ENCODE measurements around the gene APOD. TPM values are rescaled to one million over a fixed set of nuclear protein-coding genes. Genes with fewer than 3 reads are reported as not detected.

APOD gene
- total RNA-seq, 1 experiment from 2014 or later: not detected

DNA sequence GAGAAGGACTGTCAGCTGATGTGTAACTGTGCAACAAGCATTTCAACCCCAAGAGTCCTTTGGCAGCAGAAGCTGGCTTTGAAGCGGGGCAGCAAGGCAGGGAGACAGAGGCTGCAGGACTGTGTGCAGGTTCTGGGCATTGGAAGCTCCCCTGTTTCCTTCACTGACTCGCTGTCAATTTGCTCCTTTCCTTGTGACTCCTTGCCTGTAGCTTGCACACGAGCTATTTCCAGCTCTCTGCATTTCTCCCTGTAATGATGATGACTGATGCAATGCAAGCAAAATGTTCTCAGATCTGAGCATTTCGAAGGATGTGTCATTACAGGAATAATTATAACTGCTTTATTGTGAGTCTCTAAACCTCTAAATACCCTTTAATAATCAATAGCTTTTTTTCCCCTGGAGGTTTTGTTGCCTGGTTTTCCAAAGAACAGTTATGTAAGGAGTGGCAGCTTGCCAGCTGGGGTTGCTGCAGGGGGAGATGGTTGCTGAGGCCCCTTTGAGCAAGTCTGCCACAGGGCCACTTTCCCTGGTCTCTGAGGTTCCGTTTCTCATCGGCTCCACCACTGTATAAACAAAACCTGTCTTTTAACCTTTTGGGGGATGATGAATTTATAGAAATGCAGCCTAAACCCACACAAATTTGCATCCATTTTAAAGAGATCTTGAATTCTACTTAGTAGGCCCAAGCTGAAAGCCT lies 2.8 kb downstream of the APOD start:
- H2AFZ ChIP-seq (ENCODE audit: low read length): no peak overlapping the region
- Mint-ChIP-seq H3K27me3 (ENCODE audit: low read depth) (no peaks in the 10 kb centered on the region), H3K4me3 (no peak overlapping the region)

More for the DNA sequence above, 2.8 kb downstream of the APOD start:
- no peak overlapping the region for H2BK15ac ChIP-seq (ENCODE audit: low read depth, low read length)
- no peak overlapping the region for H3K4ac ChIP-seq (ENCODE audit: low read depth, low read length)
- no peaks in the 10 kb centered on the region for H3K36me3 Mint-ChIP-seq (ENCODE audit: insufficient read depth in 1 of 3, low read depth in 3 of 3)
- no peak overlapping the region for H2AK5ac ChIP-seq (ENCODE audit: insufficient read length, low read length)
- no peak overlapping the region for H3K56ac ChIP-seq (ENCODE audit: insufficient read length, low read depth, low read length)
- H3K9ac ChIP-seq (ENCODE audit: extremely low read depth, insufficient read length, low read length): no peak overlapping the region
- H2BK5ac ChIP-seq (ENCODE audit: insufficient read length, low read length): no peak overlapping the region
- no peaks in the 10 kb centered on the region for H3K79me2 ChIP-seq (ENCODE audit: insufficient read depth, low read length)
- no peak overlapping the region for H4K8ac ChIP-seq (replicated peaks; ENCODE audit: insufficient read length, low read depth, low read length)
- no peak overlapping the region for H2BK12ac ChIP-seq (ENCODE audit: insufficient read length, low read depth, low read length)
- H4K5ac ChIP-seq (ENCODE audit: insufficient read length, low read depth, low read length): no peak overlapping the region
- H3K27me3 ChIP-seq (ENCODE audit: insufficient read depth, low read length): no peaks in the 10 kb centered on the region
- no peak overlapping the region for H2BK20ac ChIP-seq (ENCODE audit: low read depth, low read length, poor library complexity, severe bottlenecking)
- no peaks in the 10 kb centered on the region for H4K20me1 ChIP-seq (ENCODE audit: control insufficient read depth, insufficient read depth, insufficient read length)
- H3K9me3 ChIP-seq (ENCODE audit: control insufficient read depth, low read depth, low read length): no peaks in the 10 kb centered on the region
- H3K4me1 Mint-ChIP-seq: peaks cover 7 to 9% of the 10 kb centered on the region in 2 experiments; a peak in 3 of 4 replicates
- TF ChIP-seq, protein P1, sequence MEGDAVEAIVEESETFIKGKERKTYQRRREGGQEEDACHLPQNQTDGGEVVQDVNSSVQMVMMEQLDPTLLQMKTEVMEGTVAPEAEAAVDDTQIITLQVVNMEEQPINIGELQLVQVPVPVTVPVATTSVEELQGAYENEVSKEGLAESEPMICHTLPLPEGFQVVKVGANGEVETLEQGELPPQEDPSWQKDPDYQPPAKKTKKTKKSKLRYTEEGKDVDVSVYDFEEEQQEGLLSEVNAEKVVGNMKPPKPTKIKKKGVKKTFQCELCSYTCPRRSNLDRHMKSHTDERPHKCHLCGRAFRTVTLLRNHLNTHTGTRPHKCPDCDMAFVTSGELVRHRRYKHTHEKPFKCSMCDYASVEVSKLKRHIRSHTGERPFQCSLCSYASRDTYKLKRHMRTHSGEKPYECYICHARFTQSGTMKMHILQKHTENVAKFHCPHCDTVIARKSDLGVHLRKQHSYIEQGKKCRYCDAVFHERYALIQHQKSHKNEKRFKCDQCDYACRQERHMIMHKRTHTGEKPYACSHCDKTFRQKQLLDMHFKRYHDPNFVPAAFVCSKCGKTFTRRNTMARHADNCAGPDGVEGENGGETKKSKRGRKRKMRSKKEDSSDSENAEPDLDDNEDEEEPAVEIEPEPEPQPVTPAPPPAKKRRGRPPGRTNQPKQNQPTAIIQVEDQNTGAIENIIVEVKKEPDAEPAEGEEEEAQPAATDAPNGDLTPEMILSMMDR (conservative IDR thresholded peaks at IDR 0.05): no peak
- no peak overlapping the region for H3K18ac ChIP-seq (ENCODE audit: insufficient read length, low read depth, low read length)
- H3K27ac Mint-ChIP-seq: no peak overlapping the region
- H4K91ac ChIP-seq (ENCODE audit: insufficient read length, low read depth, low read length): no peak overlapping the region
- no peaks in the 10 kb centered on the region for H3K23me2 ChIP-seq (ENCODE audit: insufficient read length, low read depth, low read length, poor library complexity, severe bottlenecking)
- no peak overlapping the region for H3K27ac ChIP-seq (ENCODE audit: insufficient read length, low read depth, low read length)
- no peaks in the 10 kb centered on the region for H3K9me3 Mint-ChIP-seq
- no peak for DNase-seq
- no peak overlapping the region for H3T11ph ChIP-seq (ENCODE audit: low read length)
- no peak overlapping the region for H3K4me2 ChIP-seq (ENCODE audit: insufficient read depth, insufficient read length, low read length)
- H3K4me1 ChIP-seq (ENCODE audit: insufficient read depth, low read length): no peaks in the 10 kb centered on the region
- H2BK120ac ChIP-seq (ENCODE audit: low read depth, low read length, poor library complexity, severe bottlenecking): no peak overlapping the region
- no CpG with 5 or more reads among the region's 6 CpGs for WGBS (ENCODE audit: extremely low coverage, insufficient read length, low lambda C conversion rate)
- no peak overlapping the region for H3K23ac ChIP-seq (ENCODE audit: insufficient read length, low read depth, low read length)
- no peak overlapping the region for H3K14ac ChIP-seq (ENCODE audit: insufficient read depth, low read length)
- H3K79me1 ChIP-seq (ENCODE audit: insufficient read depth, low read depth, low read length, poor library complexity, severe bottlenecking): no peaks in the 10 kb centered on the region
